ENCODE results near the gene MANBA.

Gene MANBA

GRCh38 chr4:102586002-102586643 is 174.6 kb downstream of the MANBA start:
- in situ Hi-C loops (cut with HindIII; ENCODE audit: low pct_ligation_motif_present, low sequenced_read_pairs) = no loop called here
- no peak for TF ChIP-seq CTCF (IDR thresholded peaks at IDR 0.05; ENCODE audit: low read depth, low read length, missing control alignments)
- Histone ChIP-seq H3K36me3 (replicated peaks) (peaks cover 36% of the 10 kb centered on the region), H3K4me3 (ENCODE audit: low read depth, low read length) (no peak overlapping the region), H3K27me3 (replicated peaks) (no peaks in the 10 kb centered on the region), H3K27ac (no peak overlapping the region)
- no peak for DNase-seq

GRCh38 chr4:102585329-102585728 is 175.4 kb downstream of the MANBA start:
- no peak overlapping the region for H3K27ac ChIP-seq
- H3K4me3 ChIP-seq (ENCODE audit: low read depth, low read length) = no peak overlapping the region
- TF ChIP-seq CTCF (IDR thresholded peaks at IDR 0.05; ENCODE audit: low read depth, low read length, missing control alignments) = no peak
- no peaks in the 10 kb centered on the region for H3K27me3 ChIP-seq (replicated peaks)
- in situ Hi-C loops (cut with HindIII; ENCODE audit: low pct_ligation_motif_present, low sequenced_read_pairs) = no loop called here
- H3K36me3 ChIP-seq (replicated peaks) = peaks cover 34% of the 10 kb centered on the region
- DNase-seq = no peak

- no peak for TF ChIP-seq CTCF (IDR thresholded peaks at IDR 0.05; ENCODE audit: low read depth, low read length, missing control alignments)
- H3K36me3 ChIP-seq (replicated peaks) = peaks cover 32% of the 10 kb centered on the region
Measured at GRCh38 chr4:102584091-102584490, 176.7 kb downstream of the MANBA start.

More at GRCh38 chr4:102584091-102584490, 176.7 kb downstream of the MANBA start:
- H3K27ac ChIP-seq = no peak overlapping the region
- H3K4me3 ChIP-seq (ENCODE audit: low read depth, low read length) = no peak overlapping the region
- DNase-seq = no peak
- no peaks in the 10 kb centered on the region for H3K27me3 ChIP-seq (replicated peaks)
- in situ Hi-C loops (cut with HindIII; ENCODE audit: low pct_ligation_motif_present, low sequenced_read_pairs) = no loop called here
